Neural cell (in vitro differentiated cells): ENCODE measurements around the gene ADGRL3.

Source experiments
- EZH2 ChIP-seq: fragments of 200-600, 300-800 bp; shearing (Covaris generic), sonication (generic); IDR thresholded peaks from 2 replicates; pipeline ENCODE4 v1.6.1; 2014; ENCODE audit warnings: antibody characterized with exemption, low read length, borderline replicate concordance, mild to moderate bottlenecking; ENCODE audit not compliant: insufficient read depth, poor library complexity, severe bottlenecking
- POLR2AphosphoS5 ChIP-seq: IDR thresholded peaks from 2 replicates; pipeline ENCODE4 v1.6.1; 2012
- RAD21 ChIP-seq: fragments of 450-650 bp; conservative IDR thresholded peaks from 2 replicates; pipeline ENCODE4 v1.6.1; 2014; ENCODE audit warnings: antibody characterized with exemption, mild to moderate bottlenecking, moderate library complexity
- SMC3 ChIP-seq: fragments of 450-650 bp; conservative IDR thresholded peaks from 2 replicates; pipeline ENCODE4 v1.6.1; 2014; ENCODE audit warnings: antibody characterized with exemption, mild to moderate bottlenecking, moderate library complexity; ENCODE audit not compliant: poor library complexity
- TF ChIP-seq, protein P1 (sequence below): fragments of 450-650 bp; IDR thresholded peaks from 2 replicates; pipeline ENCODE4 v1.5.1; 2014; ENCODE audit warnings: antibody characterized with exemption, mild to moderate bottlenecking, moderate library complexity; ENCODE audit not compliant: poor library complexity, severe bottlenecking

DNA sequence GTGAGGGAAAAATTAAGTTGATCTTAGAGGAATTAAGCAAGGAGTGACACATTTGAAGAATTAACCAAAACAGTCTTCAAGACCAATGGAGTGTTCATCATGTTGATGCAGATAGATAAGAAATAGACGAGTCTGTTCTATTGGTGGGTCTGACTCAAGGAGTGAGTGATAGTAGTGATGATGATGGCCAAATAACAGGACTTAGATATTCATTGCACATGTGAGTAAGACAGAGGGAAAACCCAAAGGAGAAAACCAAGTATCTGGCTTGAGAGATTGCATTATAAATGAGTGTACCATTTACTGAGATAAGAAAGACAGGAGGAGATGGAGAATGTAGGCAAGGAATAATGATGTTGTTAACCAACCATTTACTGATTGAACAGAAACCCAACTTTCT is 321.3 kb downstream of the ADGRL3 start:
- no peak for TF ChIP-seq SMC3
- TF ChIP-seq EZH2 = no peak
- no peak for TF ChIP-seq RAD21
- TF ChIP-seq, protein P1, sequence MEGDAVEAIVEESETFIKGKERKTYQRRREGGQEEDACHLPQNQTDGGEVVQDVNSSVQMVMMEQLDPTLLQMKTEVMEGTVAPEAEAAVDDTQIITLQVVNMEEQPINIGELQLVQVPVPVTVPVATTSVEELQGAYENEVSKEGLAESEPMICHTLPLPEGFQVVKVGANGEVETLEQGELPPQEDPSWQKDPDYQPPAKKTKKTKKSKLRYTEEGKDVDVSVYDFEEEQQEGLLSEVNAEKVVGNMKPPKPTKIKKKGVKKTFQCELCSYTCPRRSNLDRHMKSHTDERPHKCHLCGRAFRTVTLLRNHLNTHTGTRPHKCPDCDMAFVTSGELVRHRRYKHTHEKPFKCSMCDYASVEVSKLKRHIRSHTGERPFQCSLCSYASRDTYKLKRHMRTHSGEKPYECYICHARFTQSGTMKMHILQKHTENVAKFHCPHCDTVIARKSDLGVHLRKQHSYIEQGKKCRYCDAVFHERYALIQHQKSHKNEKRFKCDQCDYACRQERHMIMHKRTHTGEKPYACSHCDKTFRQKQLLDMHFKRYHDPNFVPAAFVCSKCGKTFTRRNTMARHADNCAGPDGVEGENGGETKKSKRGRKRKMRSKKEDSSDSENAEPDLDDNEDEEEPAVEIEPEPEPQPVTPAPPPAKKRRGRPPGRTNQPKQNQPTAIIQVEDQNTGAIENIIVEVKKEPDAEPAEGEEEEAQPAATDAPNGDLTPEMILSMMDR = no peak
- TF ChIP-seq POLR2AphosphoS5 = no peak
